PC-9 (cell line): Measurements from ENCODE around the gene ZNF778. TPM values are rescaled to one million over a fixed set of nuclear protein-coding genes. Genes with fewer than 3 reads are reported as not detected.

ENCODE experiments used
- BruUV-seq: library from RNA; stranded (reverse); fragments of 400-500 nt; replicated peaks from 2 replicates; lab custom pipeline; 2021; lab: Mats Ljungman, UMichigan
- CTCF ChIA-PET: fragments of 300-600 bp; sonication (Branson Sonifier 250); formaldehyde crosslinking; loops from one replicate; lab custom pipeline; 2022; ENCODE audit warnings: antibody characterized with exemption; lab: Charles Lee
- POLR2A ChIA-PET: fragments of 300-600 bp; sonication (Branson Sonifier 250); formaldehyde crosslinking; loops from one replicate; lab custom pipeline; 2022; ENCODE audit warnings: antibody characterized with exemption; ENCODE audit not compliant: unreplicated experiment; lab: Charles Lee
- DNase-seq, 2 experiments: peaks; one replicate each; pipeline versions ENCODE4 v3.0.0 to v3.0.0-alpha.2; 2015 to 2022; ENCODE audit warnings: mixed read lengths in 1 of 2
- H2AFZ ChIP-seq: fragments of 200-600 bp; sonication (generic); 2 replicates; pipeline ENCODE4 v1.8.1; 2017; ENCODE audit warnings: antibody characterized with exemption
- H3F3A ChIP-seq: fragments of 200-600 bp; sonication (generic); 2 replicates; pipeline ENCODE4 v1.8.1; 2017; ENCODE audit warnings: antibody characterized with exemption, mild to moderate bottlenecking, low read depth; ENCODE audit not compliant: insufficient read depth
- H3K27ac ChIP-seq: fragments of 200-600 bp; sonication (generic); 2 replicates; pipeline ENCODE4 v1.6.1; 2016; ENCODE audit warnings: mixed run types
- H3K27me3 ChIP-seq: fragments of 200-600 bp; sonication (generic); 2 replicates; pipeline ENCODE4 v1.6.1; 2016; ENCODE audit warnings: low read depth, mixed run types; ENCODE audit not compliant: insufficient read depth
- H3K36me3 ChIP-seq: fragments of 200-600 bp; sonication (generic); 2 replicates; pipeline ENCODE4 v1.6.1; 2016; ENCODE audit warnings: low read depth, mixed run types
- H3K4me1 ChIP-seq: fragments of 200-600 bp; sonication (generic); replicated peaks from 2 replicates; pipeline ENCODE4 v1.6.1; 2016; ENCODE audit warnings: mixed run types; ENCODE audit not compliant: insufficient read depth
- H3K4me2 ChIP-seq: fragments of 200-600 bp; sonication (generic); 2 replicates; pipeline ENCODE4 v1.6.1; 2017; ENCODE audit warnings: mixed run types
- H3K4me3 ChIP-seq: fragments of 200-600 bp; sonication (generic); 2 replicates; pipeline ENCODE4 v1.6.1; 2016; ENCODE audit warnings: mixed run types
- H3K79me2 ChIP-seq: fragments of 200-600 bp; sonication (generic); 2 replicates; pipeline ENCODE4 v1.6.1; 2017; ENCODE audit warnings: low read depth, mixed run types
- H3K9me2 ChIP-seq: fragments of 200-600 bp; sonication (generic); 2 replicates; pipeline ENCODE4 v1.8.1; 2017; ENCODE audit warnings: mild to moderate bottlenecking; ENCODE audit not compliant: insufficient read depth
- H3K9me3 ChIP-seq: fragments of 200-600 bp; sonication (generic); 2 replicates; pipeline ENCODE4 v1.8.1; 2016; ENCODE audit warnings: low read depth; ENCODE audit not compliant: insufficient read depth
- H4K20me1 ChIP-seq: fragments of 200-600 bp; sonication (generic); 2 replicates; pipeline ENCODE4 v1.8.1; 2017; ENCODE audit not compliant: insufficient read depth
- EZH2 ChIP-seq: fragments of 200-600 bp; sonication (generic); IDR thresholded peaks from 2 replicates; pipeline ENCODE4 v1.8.0; 2017; ENCODE audit warnings: antibody characterized with exemption, low read depth
- intact Hi-C: fragments of 100-400 bp; cut with micrococcal nuclease; formaldehyde crosslinking; loops from one replicate; pipeline ENCODE4 v1.10.0; 2022; ENCODE audit not compliant: unreplicated experiment
- total RNA-seq: library from RNA; stranded (reverse); gene quantifications from 2 replicates; pipeline ENCODE4 v1.2.3, GENCODE V29; 2021
- TF ChIP-seq, protein P1 (sequence below): fragments of 200-600 bp; sonication (generic); conservative IDR thresholded peaks from 2 replicates; pipeline ENCODE4 v1.6.1; 2017; ENCODE audit warnings: mixed run types, antibody characterized with exemption, mild to moderate bottlenecking, moderate library complexity

The ZNF778 gene
- total RNA-seq, 1 experiment from 2014 or later: 9.5 TPM

DNA sequence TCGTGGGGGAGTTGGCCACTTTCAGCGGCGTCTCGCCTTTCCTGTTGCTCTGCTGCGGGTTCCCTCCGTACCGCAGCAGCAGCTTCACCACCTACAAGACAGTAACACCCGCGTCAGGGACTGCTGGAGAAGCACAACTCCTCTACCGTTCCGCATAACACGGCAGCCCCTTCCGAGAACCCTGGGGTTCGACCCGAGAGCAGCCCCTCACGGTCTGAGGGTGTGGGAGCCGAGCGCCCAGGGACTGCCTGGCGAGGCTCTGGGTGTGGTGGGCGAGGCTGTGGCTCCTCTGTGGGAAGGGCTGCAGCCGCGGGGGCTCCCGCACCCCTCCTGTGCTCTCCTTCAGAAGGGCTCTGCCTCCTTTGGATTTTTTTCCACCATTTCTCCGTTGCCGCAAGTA, 68.6 kb downstream of the ZNF778 start:
- Histone ChIP-seq H3K36me3 (peaks cover 42% of the 10 kb centered on the region), H3K4me1 (no peaks in the 10 kb centered on the region), H3K27ac (no peak overlapping the region), H3K79me2 (0 out of 2 replicates have a peak, but pooled peaks cover 5% of the 10 kb centered on the region), H3K9me2 (no peaks in the 10 kb centered on the region), H2AFZ (no peak overlapping the region), H3K4me2 (no peak overlapping the region), H3K9me3 (no peaks in the 10 kb centered on the region), H3K4me3 (no peak overlapping the region), H4K20me1 (peaks cover 67% of the 10 kb centered on the region), H3F3A (peaks cover 32% of the 10 kb centered on the region; the same call in 1 of the 2 replicates), H3K27me3 (no peaks in the 10 kb centered on the region)
- no peak for TF ChIP-seq EZH2
- TF ChIP-seq, protein P1, sequence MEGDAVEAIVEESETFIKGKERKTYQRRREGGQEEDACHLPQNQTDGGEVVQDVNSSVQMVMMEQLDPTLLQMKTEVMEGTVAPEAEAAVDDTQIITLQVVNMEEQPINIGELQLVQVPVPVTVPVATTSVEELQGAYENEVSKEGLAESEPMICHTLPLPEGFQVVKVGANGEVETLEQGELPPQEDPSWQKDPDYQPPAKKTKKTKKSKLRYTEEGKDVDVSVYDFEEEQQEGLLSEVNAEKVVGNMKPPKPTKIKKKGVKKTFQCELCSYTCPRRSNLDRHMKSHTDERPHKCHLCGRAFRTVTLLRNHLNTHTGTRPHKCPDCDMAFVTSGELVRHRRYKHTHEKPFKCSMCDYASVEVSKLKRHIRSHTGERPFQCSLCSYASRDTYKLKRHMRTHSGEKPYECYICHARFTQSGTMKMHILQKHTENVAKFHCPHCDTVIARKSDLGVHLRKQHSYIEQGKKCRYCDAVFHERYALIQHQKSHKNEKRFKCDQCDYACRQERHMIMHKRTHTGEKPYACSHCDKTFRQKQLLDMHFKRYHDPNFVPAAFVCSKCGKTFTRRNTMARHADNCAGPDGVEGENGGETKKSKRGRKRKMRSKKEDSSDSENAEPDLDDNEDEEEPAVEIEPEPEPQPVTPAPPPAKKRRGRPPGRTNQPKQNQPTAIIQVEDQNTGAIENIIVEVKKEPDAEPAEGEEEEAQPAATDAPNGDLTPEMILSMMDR: no peak
- ChIA-PET CTCF (no interaction called here), POLR2A (no interaction called here)
- intact Hi-C loops: no loop called here
- BruUV-seq: no TSS peak
- DNase-seq: no peak

Other genes with a start within 250 kb of the ZNF778 start
- 0.88 and 1.0 TPM in 2 replicates for gene CBFA2T3, start 240.5 kb upstream of the ZNF778 start, total RNA-seq
- gene ACSF3, start 123.9 kb upstream of the ZNF778 start, total RNA-seq: 34.0 and 42.3 TPM in 2 replicates
- not detected in 2 replicates for gene CDH15, start 46.0 kb upstream of the ZNF778 start, total RNA-seq
- 2.5 and 5.4 TPM in 2 replicates for gene SLC22A31, start 17.2 kb upstream of the ZNF778 start, total RNA-seq